Choroid plexus epithelial cell (primary cell): ENCODE results near the gene DSC3.

Source experiments
- DNase-seq: peaks from one replicate; pipeline ENCODE4 v3.0.0-alpha.2; 2010; ENCODE audit warnings: low read depth
- H3K4me3 ChIP-seq: 2 replicates; pipeline ENCODE4 v1.5.1; 2011; ENCODE audit warnings: low read depth, mild to moderate bottlenecking, control low read depth, low read length, moderate library complexity
- TF ChIP-seq, protein P1 (sequence below): conservative IDR thresholded peaks from 2 replicates; pipeline ENCODE4 v1.5.1; 2011; ENCODE audit warnings: low read depth, mild to moderate bottlenecking, control low read depth, inconsistent platforms, low read length, moderate library complexity

Gene DSC3

DNA sequence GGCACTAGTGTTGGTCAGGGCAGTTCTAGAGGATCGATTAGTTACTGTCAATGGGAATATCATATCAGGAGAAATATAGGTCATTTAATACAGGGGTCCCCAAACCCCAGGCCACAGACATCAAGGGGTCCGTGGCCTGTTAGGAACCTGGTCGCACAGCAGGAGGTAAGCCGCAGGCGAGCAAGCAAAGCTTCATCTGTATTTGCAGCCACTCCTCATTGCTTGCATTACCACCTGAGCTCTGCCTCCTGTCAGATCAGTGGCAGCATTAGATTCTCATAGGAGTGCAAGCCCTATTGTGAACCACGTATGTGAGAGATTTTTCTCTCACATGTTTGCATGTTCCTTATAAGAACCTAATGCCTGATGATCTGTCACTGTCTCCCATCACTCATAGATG, 81.9 kb downstream of the DSC3 start:
- TF ChIP-seq, protein P1, sequence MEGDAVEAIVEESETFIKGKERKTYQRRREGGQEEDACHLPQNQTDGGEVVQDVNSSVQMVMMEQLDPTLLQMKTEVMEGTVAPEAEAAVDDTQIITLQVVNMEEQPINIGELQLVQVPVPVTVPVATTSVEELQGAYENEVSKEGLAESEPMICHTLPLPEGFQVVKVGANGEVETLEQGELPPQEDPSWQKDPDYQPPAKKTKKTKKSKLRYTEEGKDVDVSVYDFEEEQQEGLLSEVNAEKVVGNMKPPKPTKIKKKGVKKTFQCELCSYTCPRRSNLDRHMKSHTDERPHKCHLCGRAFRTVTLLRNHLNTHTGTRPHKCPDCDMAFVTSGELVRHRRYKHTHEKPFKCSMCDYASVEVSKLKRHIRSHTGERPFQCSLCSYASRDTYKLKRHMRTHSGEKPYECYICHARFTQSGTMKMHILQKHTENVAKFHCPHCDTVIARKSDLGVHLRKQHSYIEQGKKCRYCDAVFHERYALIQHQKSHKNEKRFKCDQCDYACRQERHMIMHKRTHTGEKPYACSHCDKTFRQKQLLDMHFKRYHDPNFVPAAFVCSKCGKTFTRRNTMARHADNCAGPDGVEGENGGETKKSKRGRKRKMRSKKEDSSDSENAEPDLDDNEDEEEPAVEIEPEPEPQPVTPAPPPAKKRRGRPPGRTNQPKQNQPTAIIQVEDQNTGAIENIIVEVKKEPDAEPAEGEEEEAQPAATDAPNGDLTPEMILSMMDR: no peak
- H3K4me3 ChIP-seq: no peak overlapping the region
- DNase-seq: no peak

DNA sequence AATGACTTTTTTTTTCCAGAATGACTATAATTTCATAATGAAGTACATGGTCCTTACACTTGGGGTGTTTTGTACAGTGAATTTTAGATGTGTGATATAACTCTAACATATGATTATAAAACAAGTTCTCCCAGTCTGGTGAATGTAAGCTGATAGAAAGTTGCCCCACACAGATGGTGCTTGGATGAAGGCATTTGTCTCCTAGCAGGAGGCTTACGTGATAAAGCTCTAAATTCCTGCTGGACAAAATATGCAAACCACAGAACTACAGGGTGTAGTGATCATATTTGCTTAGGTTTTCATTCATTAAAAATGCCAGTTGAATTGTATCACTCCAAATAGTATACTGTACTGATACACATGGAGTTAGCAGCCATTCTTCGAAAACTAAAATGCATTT, 85.5 kb downstream of the DSC3 start:
- H3K4me3 ChIP-seq: no peak overlapping the region
- peak; percentile 14 for DNase-seq
- TF ChIP-seq, protein P1: no peak

DNA sequence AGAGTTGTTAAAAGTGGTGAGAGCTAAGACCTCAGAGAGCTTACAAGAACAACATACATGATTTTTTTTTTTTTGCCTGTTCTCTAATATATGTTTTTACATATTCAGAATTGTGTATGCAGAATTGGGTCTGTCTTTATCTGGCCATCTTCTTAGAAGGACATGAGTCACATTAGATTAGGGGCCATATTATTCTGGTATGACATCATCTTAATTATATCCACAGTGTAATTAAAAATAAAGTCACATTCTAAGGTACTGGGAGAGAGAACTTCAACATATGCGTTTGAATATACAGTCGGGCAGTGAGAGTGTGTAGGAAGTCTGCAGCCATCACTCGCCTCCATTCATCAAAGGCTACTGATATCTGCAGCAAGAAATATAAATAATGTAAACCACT, 88.3 kb downstream of the DSC3 start:
- DNase-seq: no peak
- no peak overlapping the region for H3K4me3 ChIP-seq
- TF ChIP-seq, protein P1: no peak

DNA sequence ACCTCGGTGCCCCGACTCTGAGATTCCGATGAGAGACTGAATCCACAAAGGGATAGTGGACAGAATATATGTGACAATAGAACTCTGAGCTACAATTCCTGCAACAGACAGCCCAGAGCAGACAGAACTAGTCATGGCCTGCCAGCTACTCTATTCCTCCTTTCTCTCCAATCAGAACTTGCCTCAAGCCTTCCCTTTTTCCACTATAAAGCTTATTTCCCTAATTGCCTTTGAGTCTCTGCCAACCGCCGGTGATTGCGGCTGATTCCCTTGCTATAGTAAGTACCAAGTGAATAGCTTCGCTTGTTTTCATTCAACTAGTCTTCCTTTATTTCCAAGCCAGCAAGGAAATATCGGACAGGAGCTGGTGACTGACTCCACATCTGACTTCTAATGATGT, 96.8 kb downstream of the DSC3 start:
- no peak overlapping the region for H3K4me3 ChIP-seq
- no peak for DNase-seq
- TF ChIP-seq, protein P1: no peak

DNA sequence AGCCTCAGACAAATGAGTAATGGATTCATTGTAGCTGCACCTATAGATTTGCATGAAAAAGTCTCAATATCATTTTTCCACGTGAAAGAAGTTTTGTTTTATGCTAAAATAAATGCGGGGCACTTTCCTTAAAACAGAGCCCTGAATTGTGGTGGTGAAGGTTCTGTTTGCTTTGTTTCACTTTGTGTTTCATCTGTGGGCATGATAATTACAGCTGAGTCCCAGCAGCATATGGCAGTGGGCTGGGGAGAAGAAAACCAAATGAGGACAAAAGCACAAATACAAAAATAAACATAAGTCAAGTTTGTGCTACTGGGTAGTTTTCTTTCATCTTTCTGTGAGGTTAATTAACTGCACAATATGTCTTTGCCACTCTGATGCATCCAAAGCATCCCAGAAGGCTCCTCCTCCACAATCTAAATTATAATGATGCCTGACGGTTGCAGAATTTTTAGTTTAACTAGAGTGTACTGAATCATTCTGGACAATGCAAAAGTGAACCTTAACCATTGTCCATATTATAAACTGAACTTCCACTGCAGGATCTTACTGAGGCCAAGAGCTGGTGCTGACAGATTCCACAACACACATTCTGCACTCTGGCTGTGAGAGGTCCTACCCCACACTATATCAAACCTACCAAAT, 97.6 kb downstream of the DSC3 start:
- TF ChIP-seq, protein P1: no peak
- DNase-seq: no peak
- no peak overlapping the region for H3K4me3 ChIP-seq

DNA sequence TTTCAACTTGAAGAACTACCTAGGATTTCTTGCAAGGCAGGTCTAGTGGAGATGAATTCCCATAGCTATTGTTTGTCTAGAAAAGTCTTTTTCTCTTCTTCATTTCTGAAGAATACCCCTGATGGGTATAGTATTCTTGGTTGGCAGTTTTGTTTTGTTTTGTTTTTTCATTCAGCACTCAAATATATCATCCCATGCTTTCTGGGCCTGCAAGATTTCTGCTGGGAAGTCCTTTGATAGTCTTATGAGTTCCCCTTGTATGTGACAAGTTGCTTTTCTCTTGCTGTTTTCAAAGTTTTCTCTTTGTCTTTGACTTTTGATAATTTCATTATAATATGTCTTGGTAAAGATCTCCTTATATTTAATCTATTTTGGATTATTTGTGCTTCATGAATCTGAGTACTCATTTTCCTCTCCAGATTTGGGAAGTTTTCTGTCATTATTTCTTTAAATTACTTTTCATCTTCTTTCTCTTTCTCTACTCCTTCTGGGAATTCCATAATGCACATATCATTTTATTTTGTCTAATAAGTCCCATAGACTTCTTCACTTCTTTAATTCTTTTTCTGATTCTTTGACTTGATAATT, 101.5 kb downstream of the DSC3 start:
- H3K4me3 ChIP-seq: no peak overlapping the region
- TF ChIP-seq, protein P1: no peak
- no peak for DNase-seq
